ENCODE data around the gene PGAP3.

PGAP3 gene

GRCh38 chr17:39639566-39640458, 48.0 kb downstream of the PGAP3 start:
- in situ Hi-C loops (cut with MboI; ENCODE audit: low sequenced_read_pairs) = no loop called here

DNA sequence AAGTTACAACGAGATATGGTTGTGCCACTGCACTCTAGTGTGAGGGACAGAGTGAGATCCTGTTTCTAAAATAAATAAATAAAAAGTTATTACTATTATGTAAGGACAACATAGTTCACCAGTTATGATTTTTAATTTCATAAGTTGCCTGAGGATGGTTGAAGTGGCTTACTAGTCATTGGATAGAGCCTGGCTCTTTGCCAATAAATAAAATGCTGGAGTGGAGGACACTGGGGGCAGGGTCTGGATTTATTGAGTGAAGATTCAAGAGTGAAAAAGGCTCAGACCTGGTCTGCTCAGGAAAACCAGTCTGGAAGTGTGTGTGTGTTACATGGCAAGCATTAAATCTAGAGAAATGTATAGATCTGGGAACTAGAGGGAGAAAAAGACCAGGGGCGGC, 48.8 kb downstream of the PGAP3 start:
- in situ Hi-C loops (cut with MboI; ENCODE audit: low sequenced_read_pairs) = no loop called here

DNA sequence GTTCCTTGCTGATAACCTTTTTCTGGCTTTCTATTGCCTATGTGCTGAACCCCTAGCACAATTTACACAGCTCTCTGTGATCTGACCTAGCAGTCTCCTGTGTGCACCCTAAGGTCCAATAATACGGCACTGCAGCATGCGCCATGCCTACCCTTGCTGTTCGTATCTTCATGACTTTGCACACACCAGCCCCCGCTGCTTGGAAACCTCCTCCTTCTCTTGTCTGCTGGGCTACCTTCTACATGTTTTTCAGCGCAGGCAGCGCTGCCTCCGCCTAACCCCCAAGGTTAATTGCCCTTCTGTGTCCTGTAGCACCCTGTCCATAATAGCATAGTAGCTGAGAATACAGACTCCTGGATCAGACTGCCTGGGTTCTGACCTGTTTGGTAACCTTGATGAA, 49.5 kb downstream of the PGAP3 start:
- in situ Hi-C loops (cut with MboI; ENCODE audit: low sequenced_read_pairs) = no loop called here

GRCh38 chr17:39636927-39637736, 50.7 kb downstream of the PGAP3 start, which contains the start of gene STARD3:
Gene STARD3 (plus strand): TSS chr17:39637144. CDS start chr17:39653532, 16,388 bp downstream.
- in situ Hi-C loops (cut with MboI; ENCODE audit: low sequenced_read_pairs) = no loop called here

- in situ Hi-C loops (cut with MboI; ENCODE audit: low sequenced_read_pairs) = no loop called here
These were observed 51.3 kb downstream of the PGAP3 start for GRCh38 chr17:39636587-39636926.

GRCh38 chr17:39635614-39636176, 52.2 kb downstream of the PGAP3 start:
- in situ Hi-C loops (cut with MboI; ENCODE audit: low sequenced_read_pairs) = no loop called here

DNA sequence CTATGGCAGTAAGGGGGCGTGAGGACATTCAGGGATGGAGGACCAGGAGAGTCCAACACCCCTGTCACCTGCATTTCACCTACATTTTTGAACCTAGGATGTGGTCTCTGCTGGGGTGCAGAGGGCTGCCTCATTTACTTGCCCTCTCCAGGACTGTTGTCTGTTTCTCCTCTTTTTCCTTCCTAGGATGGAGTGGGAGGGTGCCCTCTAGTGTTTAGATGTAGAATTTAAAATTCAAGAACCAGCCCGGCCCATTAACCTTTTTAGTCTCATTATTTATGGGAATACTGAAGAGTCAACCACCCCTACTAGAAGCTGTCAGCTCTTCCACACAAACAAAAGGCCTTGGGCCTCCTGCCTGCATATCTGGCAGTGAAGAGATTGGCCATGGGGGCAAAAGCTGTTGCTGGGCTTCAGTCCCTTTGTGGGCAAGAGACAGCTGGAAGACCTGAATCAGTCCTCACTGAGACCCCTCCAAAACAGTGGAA, 53.4 kb downstream of the PGAP3 start:
- in situ Hi-C loops (cut with MboI; ENCODE audit: low sequenced_read_pairs) = no loop called here

DNA sequence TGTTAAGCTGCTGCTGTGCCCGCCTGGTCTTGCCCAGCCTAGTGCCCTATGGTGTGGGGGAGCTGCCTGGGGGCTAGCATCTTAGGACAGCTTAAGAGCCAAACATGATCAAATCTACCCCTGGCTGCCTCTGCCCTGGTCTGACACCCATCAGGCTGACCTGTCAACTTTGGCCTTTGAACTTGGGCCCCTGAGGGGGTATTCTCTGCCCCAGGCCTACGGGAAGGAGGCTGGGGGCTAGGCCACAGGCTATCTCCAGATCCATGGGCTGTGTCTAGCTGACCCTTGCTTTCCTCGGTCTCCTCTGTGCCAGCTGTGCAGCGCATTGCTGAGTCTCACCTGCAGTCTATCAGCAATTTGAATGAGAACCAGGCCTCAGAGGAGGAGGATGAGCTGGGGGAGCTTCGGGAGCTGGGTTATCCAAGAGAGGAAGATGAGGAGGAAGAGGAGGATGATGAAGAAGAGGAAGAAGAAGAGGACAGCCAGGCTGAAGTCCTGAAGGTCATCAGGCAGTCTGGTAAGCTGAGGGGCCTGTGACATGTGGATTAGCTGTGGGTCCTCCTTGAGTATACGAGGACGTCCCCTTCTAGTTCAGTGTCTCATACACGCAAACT, 54.2 kb downstream of the PGAP3 start:
- in situ Hi-C loops (cut with MboI; ENCODE audit: low sequenced_read_pairs) = no loop called here

DNA sequence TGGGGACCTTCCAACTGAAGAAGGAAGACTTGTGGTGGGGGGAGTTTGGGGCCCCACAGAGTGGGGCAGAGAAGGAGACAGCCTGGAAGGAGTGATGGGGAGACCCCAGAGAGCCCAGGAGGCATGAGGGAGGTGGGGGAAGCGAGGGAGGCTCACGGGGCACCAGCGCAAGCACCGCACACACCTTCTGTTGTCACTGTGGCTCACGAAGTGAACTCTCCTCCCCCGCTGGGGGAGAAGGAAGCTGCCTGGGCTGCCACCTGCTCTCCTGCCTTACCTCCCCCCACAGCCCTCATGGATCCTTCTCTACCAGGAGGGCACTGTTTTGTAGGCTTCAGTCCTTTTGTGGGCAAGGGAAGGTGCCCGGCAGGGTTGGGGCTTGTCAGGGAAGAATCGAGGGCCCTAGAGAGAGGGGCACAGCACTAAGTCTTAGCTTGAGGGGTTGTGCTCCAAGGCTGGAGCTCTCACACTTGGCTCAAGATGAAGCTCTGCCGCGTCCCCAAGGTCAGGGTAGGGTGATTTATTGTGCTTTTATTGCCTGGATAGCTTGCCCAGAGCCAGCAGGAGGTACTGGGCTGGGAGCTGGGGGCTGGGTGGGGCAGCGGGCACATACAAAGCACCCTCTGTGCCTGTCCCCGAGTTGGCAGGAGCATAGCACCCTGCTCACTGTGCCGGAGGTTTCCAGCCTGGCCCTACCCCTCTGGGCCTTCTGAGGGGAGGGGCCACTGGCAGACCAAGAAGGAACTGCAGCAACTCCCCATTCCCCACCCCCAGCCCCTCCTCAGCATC, 55.5 kb downstream of the PGAP3 start:
- in situ Hi-C loops (cut with MboI; ENCODE audit: low sequenced_read_pairs) = no loop called here

DNA sequence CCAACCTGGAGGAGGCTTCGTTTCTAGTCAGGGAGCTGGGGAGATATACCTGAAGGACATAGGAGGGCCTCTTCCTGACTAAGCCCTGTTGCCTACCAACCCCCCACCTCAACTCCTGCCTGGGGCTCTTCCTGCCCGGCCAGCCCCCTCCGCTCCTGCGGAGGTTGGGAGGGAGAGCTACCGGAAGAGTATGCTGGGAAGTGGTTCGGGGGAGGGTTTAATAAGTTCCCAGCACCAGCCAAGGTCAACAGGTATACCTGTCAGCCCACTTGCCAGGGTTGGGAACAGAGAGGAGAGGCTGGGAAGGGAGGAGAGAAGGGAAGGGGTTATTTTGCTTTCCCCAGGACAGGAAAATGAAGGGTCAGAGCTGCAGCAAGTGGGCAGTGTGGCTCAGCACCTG, 56.5 kb downstream of the PGAP3 start:
- in situ Hi-C loops (cut with MboI; ENCODE audit: low sequenced_read_pairs) = no loop called here

DNA sequence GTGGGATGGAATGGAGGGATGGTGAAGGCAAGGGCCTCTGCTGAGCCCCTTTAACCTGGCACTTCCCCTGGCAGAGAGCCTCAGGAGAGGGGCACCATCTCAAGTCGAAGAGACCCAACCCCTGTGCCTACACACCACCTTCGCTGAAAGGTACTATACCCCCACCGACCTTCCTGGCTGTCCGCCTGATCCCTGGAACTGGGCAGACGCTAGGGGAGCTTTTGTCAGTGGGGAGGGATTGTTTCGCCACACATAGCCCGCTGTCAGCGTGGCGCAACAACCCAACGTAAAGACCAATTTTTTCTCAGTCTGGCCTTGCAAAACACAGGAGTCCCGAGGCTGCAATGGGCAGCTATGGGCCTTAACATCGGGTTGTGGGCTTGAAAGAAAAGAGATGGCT, 58.0 kb downstream of the PGAP3 start:
- in situ Hi-C loops (cut with MboI; ENCODE audit: low sequenced_read_pairs) = no loop called here

DNA sequence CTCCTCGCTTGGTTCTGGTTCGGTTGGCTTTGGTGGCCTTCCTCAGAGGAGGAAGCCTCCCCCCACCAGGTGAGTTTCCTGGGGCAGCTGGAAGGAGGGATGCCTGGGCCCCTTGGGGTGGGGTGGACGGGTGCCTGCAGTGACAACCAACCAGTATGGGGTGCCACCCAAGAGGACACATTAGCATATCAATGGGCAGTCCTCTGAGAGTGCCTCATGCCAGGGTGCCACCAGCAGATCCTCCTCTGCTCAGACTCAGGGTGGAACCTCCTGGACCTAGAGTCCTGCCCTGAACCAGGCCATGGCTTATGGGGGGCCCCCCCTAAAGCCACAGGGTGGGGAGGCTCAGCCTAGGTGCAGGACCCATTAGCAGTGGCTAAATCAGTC, 58.4 kb downstream of the PGAP3 start:
- in situ Hi-C loops (cut with MboI; ENCODE audit: low sequenced_read_pairs) = no loop called here

DNA sequence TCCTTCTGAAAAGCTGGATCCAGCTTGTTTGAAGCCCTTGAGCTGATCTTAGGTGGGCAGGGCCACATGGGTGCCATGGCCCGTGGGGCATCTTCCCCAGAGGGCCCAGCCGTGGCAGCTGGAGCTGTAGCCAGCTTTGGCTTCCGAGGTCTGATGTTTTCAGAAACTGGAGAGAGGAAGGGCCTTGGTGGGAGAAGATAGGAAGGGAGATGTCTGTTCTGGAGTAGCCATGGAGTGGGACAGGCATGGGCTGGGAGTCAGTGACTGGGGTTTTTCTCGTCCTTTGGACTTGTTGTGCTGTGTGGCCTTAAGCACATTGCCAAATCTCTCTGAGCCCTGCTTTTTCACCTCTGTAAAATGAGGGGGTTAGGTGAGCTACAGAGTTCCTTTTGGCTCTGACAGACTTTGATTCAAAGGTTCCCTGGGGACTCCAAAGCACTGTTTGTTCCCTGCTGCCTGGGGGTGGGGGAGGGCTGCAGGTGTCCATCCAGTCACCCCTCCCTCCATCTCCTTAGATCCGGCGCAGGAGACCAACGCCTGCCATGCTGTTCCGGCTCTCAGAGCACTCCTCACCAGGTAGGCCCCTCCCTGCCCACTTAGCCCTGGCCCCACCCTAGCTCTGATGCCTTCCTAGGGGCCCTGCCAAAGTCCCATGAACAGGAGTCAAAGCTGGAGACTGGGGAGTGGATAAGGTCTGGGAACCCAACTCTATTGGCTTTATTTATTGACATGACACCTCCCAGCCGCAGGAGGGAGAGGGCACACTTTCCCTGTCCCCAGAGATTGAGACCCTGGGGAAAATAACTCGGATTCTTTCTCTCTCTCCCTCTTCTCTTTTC, 59.0 kb downstream of the PGAP3 start:
- in situ Hi-C loops (cut with MboI; ENCODE audit: low sequenced_read_pairs) = no loop called here

DNA sequence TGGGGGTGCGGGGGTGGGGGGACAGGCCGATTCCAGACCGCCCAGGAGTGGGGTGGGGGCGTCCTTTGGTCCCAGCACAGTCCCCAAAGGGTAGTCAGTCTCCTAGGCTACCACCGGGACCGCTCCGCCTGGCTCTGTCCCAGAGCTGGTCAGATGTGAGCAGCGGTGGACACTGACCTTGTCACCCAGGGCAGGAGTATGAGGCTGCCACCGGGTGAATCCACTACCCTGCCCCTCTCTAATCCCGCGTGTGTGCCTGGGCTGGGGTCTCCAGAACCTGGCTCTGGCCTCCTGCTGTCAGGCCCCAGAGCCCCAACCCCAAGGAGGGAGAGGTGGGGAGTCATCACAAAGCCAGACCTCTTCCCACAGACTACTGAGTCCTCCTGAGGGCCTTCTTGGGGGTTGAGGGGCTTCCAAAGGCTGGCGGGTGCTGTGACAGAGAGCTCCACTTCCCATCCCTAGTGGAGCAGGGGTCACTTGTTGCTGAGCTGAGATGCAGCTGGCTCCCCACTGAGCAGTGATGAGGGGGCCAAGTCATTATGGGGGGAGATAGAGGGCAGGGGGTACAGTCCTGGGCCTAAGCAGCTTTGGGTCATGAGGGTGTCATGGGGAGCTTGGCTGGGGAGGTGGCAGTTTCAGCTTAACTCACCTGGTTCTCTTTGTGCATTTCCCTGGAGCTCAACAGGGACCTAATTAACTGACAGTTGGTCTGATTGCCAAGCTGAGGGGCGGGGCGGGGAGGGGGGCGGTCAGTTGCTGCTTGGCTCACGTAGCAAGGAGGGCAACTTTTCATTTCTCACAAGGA, 59.9 kb downstream of the PGAP3 start:
- in situ Hi-C loops (cut with MboI; ENCODE audit: low sequenced_read_pairs) = no loop called here

DNA sequence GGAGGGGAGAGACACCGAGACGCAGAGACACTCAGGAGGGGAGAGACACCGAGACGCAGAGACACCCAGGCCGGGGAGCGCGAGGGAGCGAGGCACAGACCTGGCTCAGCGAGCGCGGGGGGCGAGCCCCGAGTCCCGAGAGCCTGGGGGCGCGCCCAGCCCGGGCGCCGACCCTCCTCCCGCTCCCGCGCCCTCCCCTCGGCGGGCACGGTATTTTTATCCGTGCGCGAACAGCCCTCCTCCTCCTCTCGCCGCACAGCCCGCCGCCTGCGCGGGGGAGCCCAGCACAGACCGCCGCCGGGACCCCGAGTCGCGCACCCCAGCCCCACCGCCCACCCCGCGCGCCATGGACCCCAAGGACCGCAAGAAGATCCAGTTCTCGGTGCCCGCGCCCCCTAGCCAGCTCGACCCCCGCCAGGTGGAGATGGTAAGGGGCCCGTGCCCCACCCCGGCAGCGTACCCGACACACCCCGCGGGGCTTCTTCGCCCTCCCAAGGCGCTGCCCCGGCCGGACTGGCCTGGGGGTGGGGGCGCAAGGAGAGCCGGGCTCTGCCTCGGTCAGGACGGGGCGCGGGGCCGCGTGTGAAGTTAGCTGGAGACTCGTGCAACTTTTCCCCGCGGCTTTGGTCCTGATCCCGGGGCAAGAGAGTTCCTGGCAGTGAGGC, 60.7 kb downstream of the PGAP3 start:
- in situ Hi-C loops (cut with MboI; ENCODE audit: low sequenced_read_pairs) = no loop called here

DNA sequence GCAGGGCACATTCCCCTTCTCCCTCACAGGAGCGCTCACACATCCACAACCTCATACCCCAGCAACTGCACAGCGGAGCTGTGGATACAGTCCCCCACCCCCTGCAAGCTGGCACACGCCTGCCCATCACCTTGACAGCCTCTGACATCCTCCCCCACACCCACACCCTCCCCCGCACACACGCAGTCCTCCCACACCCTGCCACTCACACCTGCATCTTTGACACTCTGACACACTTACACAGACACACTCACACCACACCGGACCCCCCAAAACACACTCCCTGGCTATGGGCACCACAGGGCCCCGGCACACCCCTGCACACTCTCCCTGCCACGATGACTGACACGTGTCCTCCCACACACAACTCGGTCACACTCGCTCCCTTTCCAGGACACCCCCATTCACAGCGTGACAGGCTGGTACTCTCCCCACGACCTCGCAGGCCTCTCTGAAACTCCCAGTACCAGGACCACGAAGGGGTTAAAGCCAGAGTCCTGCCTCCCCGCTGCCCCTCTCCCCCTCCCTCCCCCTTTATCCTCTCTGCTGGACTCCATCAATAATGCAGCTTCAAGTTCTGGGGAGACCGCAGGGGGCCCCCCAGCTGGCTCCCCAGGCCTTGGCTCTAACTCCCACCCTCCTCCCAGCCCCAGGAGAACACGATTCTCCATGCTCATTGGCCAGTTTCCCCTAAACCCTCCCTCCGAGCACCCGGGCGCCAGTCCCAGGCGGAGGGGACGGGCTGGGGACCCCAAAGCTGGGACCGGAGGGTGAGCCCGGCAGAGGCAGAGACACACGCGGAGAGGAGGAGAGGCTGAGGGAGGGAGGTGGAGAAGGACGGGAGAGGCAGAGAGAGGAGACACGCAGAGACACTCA, 61.4 kb downstream of the PGAP3 start, which contains the start of gene PPP1R1B:
Gene PPP1R1B, plus strand, starts transcription at position 782 of the 876 bp plus-strand sequence. CDS start 441 bp downstream, outside the sequence.
- in situ Hi-C loops (cut with MboI; ENCODE audit: low sequenced_read_pairs) = no loop called here

GRCh38 chr17:39625198-39625785, 62.6 kb downstream of the PGAP3 start:
- in situ Hi-C loops (cut with MboI; ENCODE audit: low sequenced_read_pairs) = no loop called here
